Natural killer cell (primary cell): ENCODE measurements around the gene DDX18. TPM values are rescaled to one million over a fixed set of nuclear protein-coding genes. Genes with fewer than 3 reads are reported as not detected.
A peak's percentile ranks its signal among the peaks of the same experiment; 100 is the strongest.

Experiments
- ATAC-seq, 3 donors: fragments of 150-1000 bp in 2 of 3; fragments of 200-7000 bp in 1 of 3; cut with Tn5 transposase; 1 replicate in 1 of 3; 2 replicates in 2 of 3; pipeline ENCODE4 v1.10.0; 2021; ENCODE audit warnings: mild to moderate bottlenecking in 2 of 3, moderate library complexity in 2 of 3
- DNase-seq, 2 donors: peaks; one replicate each; pipeline versions ENCODE4 v3.0.0 to v3.0.0-alpha.2; 2013 to 2021; ENCODE audit warnings: mixed read lengths in 1 of 2
- H3K27ac ChIP-seq: one replicate; pipeline ENCODE4 v1.5.1; 2013; ENCODE audit warnings: mild to moderate bottlenecking, low read length
- H3K27me3 ChIP-seq: one replicate; pipeline ENCODE4 v1.6.1; 2013; ENCODE audit warnings: low read length; ENCODE audit not compliant: control insufficient read depth, insufficient read depth
- H3K36me3 ChIP-seq: one replicate; pipeline ENCODE4 v1.6.1; 2013; ENCODE audit warnings: low read length; ENCODE audit not compliant: control insufficient read depth, insufficient read depth
- H3K4me1 ChIP-seq: one replicate; pipeline ENCODE4 v1.6.1; 2013; ENCODE audit warnings: low read length; ENCODE audit not compliant: control insufficient read depth, insufficient read depth
- H3K4me3 ChIP-seq: one replicate; pipeline ENCODE4 v1.5.1; 2013; ENCODE audit warnings: low read length
- H3K9me3 ChIP-seq: one replicate; pipeline ENCODE4 v1.6.1; 2013; ENCODE audit warnings: low read length; ENCODE audit not compliant: control insufficient read depth, insufficient read depth
- H3K27ac Mint-ChIP-seq, 2 donors: one replicate each; pipeline ENCODE4 v1.8.0; 2022; ENCODE audit warnings: mild to moderate bottlenecking in 2 of 2, mixed read lengths in 2 of 2, moderate library complexity in 1 of 2
- H3K27me3 Mint-ChIP-seq, 2 donors: one replicate each; pipeline ENCODE4 v1.8.0; 2022; ENCODE audit warnings: low read depth in 2 of 2, mixed read lengths in 2 of 2
- H3K36me3 Mint-ChIP-seq: one replicate; pipeline ENCODE4 v1.8.0; 2022; ENCODE audit warnings: mixed read lengths
- H3K4me1 Mint-ChIP-seq, 2 donors: one replicate each; pipeline ENCODE4 v1.8.0; 2022; ENCODE audit warnings: mixed read lengths in 2 of 2
- H3K4me3 Mint-ChIP-seq: one replicate; pipeline ENCODE4 v1.8.0; 2022; ENCODE audit warnings: mild to moderate bottlenecking, moderate library complexity, mixed read lengths
- H3K9me3 Mint-ChIP-seq, 2 donors: one replicate each; pipeline ENCODE4 v1.8.0; 2022; ENCODE audit warnings: mixed read lengths in 2 of 2
- CTCF ChIP-seq: fragments of 200-600 bp; IDR thresholded peaks from one replicate; pipeline ENCODE4 v1.8.0; 2022; ENCODE audit warnings: antibody characterized with exemption
- WGBS: methylation state at CpG from one replicate; pipeline ENCODE4 v1.1.7; 2013; ENCODE audit warnings: missing lambda C conversion rate; ENCODE audit not compliant: insufficient coverage; 5-methylcytosine and 5-hydroxymethylcytosine counted together
- intact Hi-C: fragments of 100-400 bp; cut with micrococcal nuclease; formaldehyde crosslinking; loops from one replicate; pipeline ENCODE4 v1.14.2; 2022
- total RNA-seq, 4 donors: library from RNA; stranded (reverse); fragments of 120-200 nt in 1 of 4; gene quantifications; one replicate each; pipeline versions ENCODE4 v1.2.3 to v1.2.4, GENCODE V29; 2013 to 2022

The DDX18 gene
- total RNA-seq: 10 to 100 TPM; 65.2 to 68.6 (median 67.8) TPM
- 105 TPM for total RNA-seq (2013)

GRCh38 chr2:117814417-117815264 is at the start of gene DDX18:
TSS of gene DDX18 (plus strand) at chr2:117814691. CDS start at chr2:117814778, 87 bp downstream.
- peak within 1 kb of the TSS; percentile 88 to 96 for H3K27ac Mint-ChIP-seq
- ATAC-seq: peak; percentile 85 to 95 (median 89)
- peaks cover 13% of the 10 kb centered on the region for H3K4me1 ChIP-seq
- H3K36me3 ChIP-seq: peaks cover 26% of the 10 kb centered on the region
- intact Hi-C loops: loop anchor here (1.0 to 10.0 kb wide), 5 partner anchors 116 to 1550 kb away; partner anchors contain the start of genes C2orf76, DBI and INSIG2
- no peaks in the 10 kb centered on the region for H3K27me3 ChIP-seq
- WGBS: under 1% methylated on average over 57 of the region's 57 CpGs
- H3K27ac ChIP-seq: peak within 1 kb of the TSS; percentile 98
- peak within 1 kb of the TSS; percentile 92 for H3K4me3 Mint-ChIP-seq
- peaks cover 23 to 36% of the 10 kb centered on the region in 2 donors for H3K4me1 Mint-ChIP-seq
- H3K4me3 ChIP-seq: peak within 1 kb of the TSS; percentile 82
- TF ChIP-seq CTCF: peak; percentile 98
- peaks cover 0 to 11% of the 10 kb centered on the region in 2 donors for H3K27me3 Mint-ChIP-seq
- H3K36me3 Mint-ChIP-seq: peaks cover 6% of the 10 kb centered on the region
- DNase-seq: peak; percentile 94 to 99
- no peaks in the 10 kb centered on the region for H3K9me3 Mint-ChIP-seq
- H3K9me3 ChIP-seq: no peaks in the 10 kb centered on the region

GRCh38 chr2:117770730-117771129 is 43.8 kb upstream of the DDX18 start:
- Histone ChIP-seq H3K27me3 (peaks cover 2% of the 10 kb centered on the region), H3K36me3 (no peaks in the 10 kb centered on the region), H3K27ac (no peak overlapping the region), H3K9me3 (no peaks in the 10 kb centered on the region), H3K4me3 (no peak overlapping the region), H3K4me1 (no peaks in the 10 kb centered on the region)
- H3K27ac Mint-ChIP-seq: no peak overlapping the region
- no peaks in the 10 kb centered on the region for H3K4me1 Mint-ChIP-seq
- peaks cover 0 to 8% of the 10 kb centered on the region in 2 donors for H3K27me3 Mint-ChIP-seq
- intact Hi-C loops: no loop called here
- H3K36me3 Mint-ChIP-seq: no peaks in the 10 kb centered on the region
- no peak for TF ChIP-seq CTCF
- ATAC-seq: no peak
- H3K9me3 Mint-ChIP-seq: no peaks in the 10 kb centered on the region
- WGBS: 56% methylated on average over 1 of the region's 1 CpG
- H3K4me3 Mint-ChIP-seq: no peak overlapping the region
- no peak for DNase-seq

- Mint-ChIP-seq H3K36me3 (no peaks in the 10 kb centered on the region), H3K27me3 (peaks cover 7 to 11% of the 10 kb centered on the region in 2 donors), H3K27ac (no peak overlapping the region), H3K4me1 (no peaks in the 10 kb centered on the region), H3K9me3 (no peaks in the 10 kb centered on the region), H3K4me3 (no peak overlapping the region)
- Histone ChIP-seq H3K27ac (no peak overlapping the region), H3K27me3 (peaks cover 2% of the 10 kb centered on the region), H3K36me3 (no peaks in the 10 kb centered on the region), H3K4me3 (no peak overlapping the region), H3K4me1 (no peaks in the 10 kb centered on the region), H3K9me3 (no peaks in the 10 kb centered on the region)
- no peak for TF ChIP-seq CTCF
- no peak for ATAC-seq
- no peak for DNase-seq
- WGBS: 73% methylated on average over 2 of the region's 4 CpGs
- intact Hi-C loops: no loop called here
Measured at GRCh38 chr2:117771969-117772630, 42.4 kb upstream of the DDX18 start.
